K562 (cell line): ENCODE results near the gene ZNF609. TPM values are rescaled to one million over a fixed set of nuclear protein-coding genes. Genes with fewer than 3 reads are reported as not detected.

Source experiments
- ATAC-seq: fragments of 200-7000 bp; cut with Tn5 transposase; 3 replicates; pipeline ENCODE4 v1.9.1; 2020; ENCODE audit warnings: moderate library complexity
- BruUV-seq: library from RNA; stranded (reverse); fragments of 400-500 nt; replicated peaks from 2 replicates; lab custom pipeline; 2021; lab: Mats Ljungman, UMichigan
- CTCF ChIA-PET: fragments of 300-600 bp; formaldehyde crosslinking; extraction: SDS; loops from one replicate; lab custom pipeline; 2021; ENCODE audit warnings: low intra/inter-chr PET ratio; lab: Yijun Ruan, JAX
- POLR2A ChIA-PET: fragments of 300-600, 350-650 bp; sonication (Branson Sonifier 250); formaldehyde crosslinking; extraction: SDS; loops from one replicate; lab custom pipeline; 2021; ENCODE audit warnings: antibody characterized with exemption, inconsistent platforms; lab: Yijun Ruan, JAX
- DNase-seq, 4 experiments: peaks; one replicate each; pipeline versions ENCODE4 v3.0.0 to v3.0.0-alpha.2; 2011 to 2018; ENCODE audit warnings: low spot score in 3 of 4, mixed read lengths in 3 of 4; ENCODE audit errors: extremely low read depth in 1 of 4
- FAIRE-seq: peaks from 2 replicates; lab custom pipeline; 2011; peaks lifted over from hg19 to GRCh38; lab: Jason Lieb, UNC
- H2AFZ ChIP-seq: 2 replicates; pipeline ENCODE4 v1.6.0; 2011; ENCODE audit warnings: low read depth, low read length, control low read depth, inconsistent platforms
- H3K27ac ChIP-seq: fragments of 200-600 bp; 3 replicates; pipeline ENCODE4 v1.8.0; 2011; ENCODE audit warnings: low read depth, mild to moderate bottlenecking, control low read depth, inconsistent platforms, low read length, moderate library complexity, mixed read lengths; ENCODE audit errors: extremely low read depth
- H3K27me3 ChIP-seq, 2 experiments: fragments of 300-600 bp in 1 of 2; 2 replicates in 1 of 2; 3 replicates in 1 of 2; pipeline versions ENCODE4 v1.6.0 to v1.8.0; 2011; ENCODE audit warnings: inconsistent platforms in 2 of 2, low read length in 2 of 2, mild to moderate bottlenecking in 1 of 2, mixed read lengths in 1 of 2, moderate library complexity in 1 of 2; ENCODE audit not compliant: control insufficient read depth in 2 of 2, insufficient read depth in 2 of 2
- H3K36me3 ChIP-seq: fragments of 300-600 bp; 3 replicates; pipeline ENCODE4 v1.8.0; 2011; ENCODE audit warnings: mild to moderate bottlenecking, low read length, inconsistent platforms; ENCODE audit not compliant: control insufficient read depth, insufficient read depth
- H3K4me1 ChIP-seq, 2 experiments: fragments of 200-600 bp in 1 of 2; replicated peaks in 1 of 2; 2 replicates in 1 of 2; 3 replicates in 1 of 2; pipeline versions ENCODE4 v1.5.1 to v1.8.0; 2011; ENCODE audit warnings: inconsistent platforms in 2 of 2, low read length in 2 of 2, mild to moderate bottlenecking in 1 of 2, mixed read lengths in 1 of 2, moderate library complexity in 1 of 2; ENCODE audit not compliant: control insufficient read depth in 2 of 2, insufficient read depth in 2 of 2
- H3K4me2 ChIP-seq: 2 replicates; pipeline ENCODE4 v1.6.1; 2011; ENCODE audit warnings: low read length, control low read depth, inconsistent platforms, mixed read lengths; ENCODE audit not compliant: insufficient read depth
- H3K4me3 ChIP-seq: fragments of 200-600 bp; sonication (generic), shearing (Covaris generic); 2 replicates; pipeline ENCODE4 v1.5.1; 2016; ENCODE audit warnings: control low read depth, inconsistent platforms
- H3K79me2 ChIP-seq: fragments of 200-600 bp; 3 replicates; pipeline ENCODE4 v1.8.0; 2011; ENCODE audit warnings: low read length, inconsistent platforms; ENCODE audit not compliant: control insufficient read depth, insufficient read depth
- H3K9ac ChIP-seq, 2 experiments: 2 replicates each; pipeline versions ENCODE4 v1.6.0 to v1.6.1; 2011; ENCODE audit warnings: low read depth in 2 of 2, low read length in 2 of 2, control low read depth in 1 of 2, inconsistent platforms in 1 of 2, mild to moderate bottlenecking in 1 of 2, mixed read lengths in 1 of 2; ENCODE audit not compliant: insufficient read depth in 1 of 2
- H3K9me1 ChIP-seq: one replicate; pipeline ENCODE4 v1.6.0; 2011; ENCODE audit warnings: inconsistent platforms, mild to moderate bottlenecking, low read length, moderate library complexity; ENCODE audit not compliant: control insufficient read depth, insufficient read depth
- H3K9me3 ChIP-seq: replicated peaks from 2 replicates; pipeline ENCODE4 v1.5.1; 2011; ENCODE audit warnings: low read depth, low read length, inconsistent platforms; ENCODE audit not compliant: control insufficient read depth, insufficient read depth
- H4K20me1 ChIP-seq: replicated peaks from 2 replicates; pipeline ENCODE4 v1.6.1; 2011; ENCODE audit warnings: low read length, inconsistent platforms, mixed read lengths; ENCODE audit not compliant: control insufficient read depth, insufficient read depth
- DPF2 ChIP-seq: fragments of 450-650 bp; IDR thresholded peaks from 2 replicates; pipeline ENCODE4 v1.6.1; 2016
- HNRNPH1 ChIP-seq: fragments of 200-400 bp; formaldehyde crosslinking; optimal IDR thresholded peaks from 2 replicates; pipeline ENCODE3; 2017; ENCODE audit warnings: low read depth, mild to moderate bottlenecking, low read length, moderate library complexity
- JUNB ChIP-seq: fragments of 450-650 bp; formaldehyde crosslinking; conservative IDR thresholded peaks from 2 replicates; pipeline ENCODE4 v1.4.0; 2020; ENCODE audit warnings: mild to moderate bottlenecking
- MAFK ChIP-seq: IDR thresholded peaks from 2 replicates; pipeline ENCODE4 v1.6.1; 2011; ENCODE audit warnings: low read length, improper control_type of control experiment
- MXD1 ChIP-seq: fragments of 250-450 bp; sonication (Bioruptor Pico); IDR thresholded peaks from 2 replicates; pipeline ENCODE4 v1.8.0; 2021; ENCODE audit warnings: borderline replicate concordance, mild to moderate bottlenecking, moderate library complexity; ENCODE audit not compliant: poor library complexity, severe bottlenecking
- NCOA6 ChIP-seq: fragments of 450-650 bp; IDR thresholded peaks from 2 replicates; pipeline ENCODE4 v1.6.1; 2017; ENCODE audit warnings: mild to moderate bottlenecking
- NFE2 ChIP-seq: IDR thresholded peaks from 2 replicates; pipeline ENCODE4 v1.6.1; 2014; ENCODE audit warnings: antibody characterized with exemption, low read depth
- NR2F6 ChIP-seq: fragments of 450-650 bp; formaldehyde crosslinking; IDR thresholded peaks from 2 replicates; pipeline ENCODE4 v1.4.0; 2020; ENCODE audit warnings: mild to moderate bottlenecking
- POLR2G ChIP-seq: fragments of 200-400 bp; formaldehyde crosslinking; IDR thresholded peaks from 2 replicates; pipeline ENCODE4 v1.6.1; 2017; ENCODE audit warnings: low read depth, mild to moderate bottlenecking, antibody characterized with exemption, low read length, moderate library complexity
- REST ChIP-seq, 2 experiments: fragments of 450-650 bp; formaldehyde crosslinking in 1 of 2; IDR thresholded peaks; 2 replicates each; pipeline versions ENCODE4 v1.4.0 to v1.6.1; 2014 to 2020; ENCODE audit warnings: mild to moderate bottlenecking in 2 of 2, borderline replicate concordance in 1 of 2, low read depth in 1 of 2
- RFX7 ChIP-seq: fragments of 250-450 bp; sonication (Bioruptor Pico); IDR thresholded peaks from 2 replicates; pipeline ENCODE4 v1.5.1; 2021; ENCODE audit warnings: mild to moderate bottlenecking
- WHSC1 ChIP-seq: IDR thresholded peaks from one replicate; pipeline ENCODE4 v1.6.1; 2012; ENCODE audit warnings: low read length, control low read depth, inconsistent platforms
- ZNF143 ChIP-seq: sonication (generic); formaldehyde crosslinking; IDR thresholded peaks from 2 replicates; pipeline ENCODE4 v1.9.0; 2022; ENCODE audit warnings: mild to moderate bottlenecking, missing genetic modification reagents
- ZNF316 ChIP-seq: fragments of 450-650 bp; IDR thresholded peaks from 2 replicates; pipeline ENCODE4 v1.6.1; 2016
- WGBS: fragments of 100-300 bp; shearing (Covaris generic); methylation state at CpG from one replicate; pipeline ENCODE4 v1.1.6; 2016; ENCODE audit warnings: low coverage, mixed read lengths; ENCODE audit not compliant: insufficient coverage; ENCODE audit errors: missing lambda C conversion rate; 5-methylcytosine and 5-hydroxymethylcytosine counted together
- in situ Hi-C: fragments of 300-500 bp; cut with MboI; formaldehyde crosslinking; loops from 4 replicates; pipeline ENCODE4 v1.15.0; 2018; ENCODE audit warnings: inconsistent platforms, mixed read lengths
- intact Hi-C: fragments of 100-400 bp; cut with micrococcal nuclease; formaldehyde crosslinking; loops from 2 replicates; pipeline ENCODE4 v1.14.2; 2022
- polyA plus RNA-seq, 8 experiments: library from polyadenylated mRNA; depleted of rRNA in 4 of 8; stranded (reverse) in 5 of 8; unstranded in 3 of 8; fragments of >200 nt; fragmentation: Nextera tagmentation in 2 of 8; fragmentation: Illumina TruSeq in 1 of 8; extraction: Ambion mirVana in 2 of 8; extraction: Trizol in 1 of 8; gene quantifications; 2 replicates each; pipeline versions ENCODE4 v1.2.1 to v1.2.3, GENCODE V29; 2011 to 2014; ENCODE audit warnings: inconsistent platforms in 1 of 8, missing spikeins in 1 of 8
- total RNA-seq, 7 experiments: library from RNA; depleted of rRNA in 6 of 7; stranded (reverse); fragments of >200 nt in 6 of 7; fragmentation: Illumina TruSeq in 2 of 7; extraction: Trizol in 2 of 7; gene quantifications; 2 replicates each; pipeline versions ENCODE4 v1.2.1 to v1.2.3, GENCODE V29; 2011 to 2021; ENCODE audit warnings: low replicate concordance in 1 of 7

ZNF609 gene
- total and polyA plus RNA-seq, 9 of the 15 experiments (the other 6 are each of a cell fraction or from before 2014, with no cell fraction given): 3.0 to 38.7 (median 17.8) TPM

GRCh38 chr15:64678126-64678819, 217.9 kb downstream of the ZNF609 start:
- peaks cover 4% of the 10 kb centered on the region; the same call in 1 of the 2 replicates for H4K20me1 ChIP-seq
- H3K4me3 ChIP-seq: no peak overlapping the region
- no peak overlapping the region for H3K4me2 ChIP-seq
- ChIA-PET CTCF (no interaction called here), POLR2A (interaction anchor here (0.8 to 1.4 kb wide), 2 partner anchors 12 to 314 kb away, joined by 3 to 5 read pairs; no protein-coding TSS in a partner anchor)
- WGBS: 75% methylated on average over 13 of the region's 14 CpGs
- no TSS peak for BruUV-seq
- peaks cover 91% of the 10 kb centered on the region for H3K36me3 ChIP-seq
- DNase-seq (no peak), ATAC-seq (no peak), FAIRE-seq (no peak)
- no peaks in the 10 kb centered on the region for H3K9me1 ChIP-seq
- H3K4me1 ChIP-seq: no peaks in the 10 kb centered on the region; a peak in 1 of 5 replicates
- no peaks in the 10 kb centered on the region for H3K27me3 ChIP-seq
- no peak overlapping the region for H2AFZ ChIP-seq
- H3K27ac ChIP-seq: no peak overlapping the region
- H3K79me2 ChIP-seq: no peaks in the 10 kb centered on the region
- intact Hi-C loops: no loop called here
- H3K9ac ChIP-seq: no peak overlapping the region
- in situ Hi-C loops: no loop called here
- H3K9me3 ChIP-seq: no peaks in the 10 kb centered on the region
- TF ChIP-seq DPF2 (no peak), RFX7 (CRISPR knock-in tag) (no peak), NCOA6 (no peak), NR2F6 (no peak), MXD1 (CRISPR knock-in tag) (no peak), ZNF316 (no peak), NFE2 (0 out of 2 replicates have a peak, but pooled peaks have one; percentile 23), POLR2G (no peak), HNRNPH1 (no peak), ZNF143 (CRISPR knock-in tag) (no peak), REST (IDR thresholded peaks at IDR 0.05; ENCODE audit: borderline replicate concordance) (no peak), REST (CRISPR knock-in tag; IDR thresholded peaks at IDR 0.05; ENCODE audit: low read depth) (no peak), JUNB (CRISPR knock-in tag) (no peak), MAFK (no peak), WHSC1 (peak; percentile 65)
